ENCODE measurements around the gene DNAJC1.

GRCh38 chr10:21826725-21827124, 176.8 kb downstream of the DNAJC1 start:
- TF ChIP-seq CTCF (IDR thresholded peaks at IDR 0.05) (no peak), ZFX (IDR thresholded peaks at IDR 0.05; ENCODE audit: borderline replicate concordance) (no peak)

All from 22Rv1 (cell line).